ENCODE data around the gene CAMTA1. TPM values are rescaled to one million over a fixed set of nuclear protein-coding genes. Genes with fewer than 3 reads are reported as not detected.

Gene CAMTA1
- total and polyA plus RNA-seq, 4 donors = 18.0 to 93.5 (median 35.8) TPM

DNA sequence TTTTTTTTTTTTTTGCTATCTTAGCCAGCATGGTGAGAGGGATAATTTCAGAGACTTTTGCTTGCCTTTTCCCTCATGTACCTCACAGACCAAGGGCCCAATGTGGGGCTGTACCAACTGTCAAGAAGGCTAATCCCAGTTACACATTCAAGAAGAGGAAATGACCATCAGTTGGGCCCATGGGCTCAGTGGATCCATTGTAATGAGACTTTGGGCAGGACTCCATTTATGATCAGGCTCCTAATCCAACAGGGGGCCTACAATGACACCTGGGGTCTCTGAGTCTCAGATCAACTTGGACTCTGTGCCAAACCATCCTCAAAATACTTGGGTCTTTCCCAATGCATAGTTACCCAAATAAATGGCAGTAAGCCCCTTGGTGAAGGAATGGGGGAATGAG, 535.4 kb downstream of the CAMTA1 start:
- TF ChIP-seq FOXA1 (IDR thresholded peaks at IDR 0.05) (no peak), FOXA2 (IDR thresholded peaks at IDR 0.05) (no peak), EGR1 (IDR thresholded peaks at IDR 0.05; ENCODE audit: low read depth in 2 of 2) (no peak), JUND (IDR thresholded peaks at IDR 0.05) (no peak), HNF4G (IDR thresholded peaks at IDR 0.05) (no peak), ATF3 (IDR thresholded peaks at IDR 0.05) (no peak), RXRA (IDR thresholded peaks at IDR 0.05) (no peak), MAX (IDR thresholded peaks at IDR 0.05) (no peak), RAD21 (IDR thresholded peaks at IDR 0.05) (no peak), GABPA (IDR thresholded peaks at IDR 0.05 in 1 of 2, conservative IDR thresholded peaks at IDR 0.05 in 1 of 2) (no peak), SP1 (IDR thresholded peaks at IDR 0.05) (no peak), HNF4A (conservative IDR thresholded peaks at IDR 0.05) (no peak), TAF1 (conservative IDR thresholded peaks at IDR 0.05) (no peak)
- TF ChIP-seq, protein P1, sequence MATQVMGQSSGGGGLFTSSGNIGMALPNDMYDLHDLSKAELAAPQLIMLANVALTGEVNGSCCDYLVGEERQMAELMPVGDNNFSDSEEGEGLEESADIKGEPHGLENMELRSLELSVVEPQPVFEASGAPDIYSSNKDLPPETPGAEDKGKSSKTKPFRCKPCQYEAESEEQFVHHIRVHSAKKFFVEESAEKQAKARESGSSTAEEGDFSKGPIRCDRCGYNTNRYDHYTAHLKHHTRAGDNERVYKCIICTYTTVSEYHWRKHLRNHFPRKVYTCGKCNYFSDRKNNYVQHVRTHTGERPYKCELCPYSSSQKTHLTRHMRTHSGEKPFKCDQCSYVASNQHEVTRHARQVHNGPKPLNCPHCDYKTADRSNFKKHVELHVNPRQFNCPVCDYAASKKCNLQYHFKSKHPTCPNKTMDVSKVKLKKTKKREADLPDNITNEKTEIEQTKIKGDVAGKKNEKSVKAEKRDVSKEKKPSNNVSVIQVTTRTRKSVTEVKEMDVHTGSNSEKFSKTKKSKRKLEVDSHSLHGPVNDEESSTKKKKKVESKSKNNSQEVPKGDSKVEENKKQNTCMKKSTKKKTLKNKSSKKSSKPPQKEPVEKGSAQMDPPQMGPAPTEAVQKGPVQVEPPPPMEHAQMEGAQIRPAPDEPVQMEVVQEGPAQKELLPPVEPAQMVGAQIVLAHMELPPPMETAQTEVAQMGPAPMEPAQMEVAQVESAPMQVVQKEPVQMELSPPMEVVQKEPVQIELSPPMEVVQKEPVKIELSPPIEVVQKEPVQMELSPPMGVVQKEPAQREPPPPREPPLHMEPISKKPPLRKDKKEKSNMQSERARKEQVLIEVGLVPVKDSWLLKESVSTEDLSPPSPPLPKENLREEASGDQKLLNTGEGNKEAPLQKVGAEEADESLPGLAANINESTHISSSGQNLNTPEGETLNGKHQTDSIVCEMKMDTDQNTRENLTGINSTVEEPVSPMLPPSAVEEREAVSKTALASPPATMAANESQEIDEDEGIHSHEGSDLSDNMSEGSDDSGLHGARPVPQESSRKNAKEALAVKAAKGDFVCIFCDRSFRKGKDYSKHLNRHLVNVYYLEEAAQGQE (IDR thresholded peaks at IDR 0.05) = no peak
- TF ChIP-seq, protein P2, sequence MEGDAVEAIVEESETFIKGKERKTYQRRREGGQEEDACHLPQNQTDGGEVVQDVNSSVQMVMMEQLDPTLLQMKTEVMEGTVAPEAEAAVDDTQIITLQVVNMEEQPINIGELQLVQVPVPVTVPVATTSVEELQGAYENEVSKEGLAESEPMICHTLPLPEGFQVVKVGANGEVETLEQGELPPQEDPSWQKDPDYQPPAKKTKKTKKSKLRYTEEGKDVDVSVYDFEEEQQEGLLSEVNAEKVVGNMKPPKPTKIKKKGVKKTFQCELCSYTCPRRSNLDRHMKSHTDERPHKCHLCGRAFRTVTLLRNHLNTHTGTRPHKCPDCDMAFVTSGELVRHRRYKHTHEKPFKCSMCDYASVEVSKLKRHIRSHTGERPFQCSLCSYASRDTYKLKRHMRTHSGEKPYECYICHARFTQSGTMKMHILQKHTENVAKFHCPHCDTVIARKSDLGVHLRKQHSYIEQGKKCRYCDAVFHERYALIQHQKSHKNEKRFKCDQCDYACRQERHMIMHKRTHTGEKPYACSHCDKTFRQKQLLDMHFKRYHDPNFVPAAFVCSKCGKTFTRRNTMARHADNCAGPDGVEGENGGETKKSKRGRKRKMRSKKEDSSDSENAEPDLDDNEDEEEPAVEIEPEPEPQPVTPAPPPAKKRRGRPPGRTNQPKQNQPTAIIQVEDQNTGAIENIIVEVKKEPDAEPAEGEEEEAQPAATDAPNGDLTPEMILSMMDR (IDR thresholded peaks at IDR 0.05; ENCODE audit: low read depth, low read length, missing input control) = no peak
- no peaks in the 10 kb centered on the region for H3K27me3 ChIP-seq (ENCODE audit: control insufficient read depth in 4 of 4, insufficient read depth in 4 of 4, low read length in 3 of 4)
- no peaks in the 10 kb centered on the region for H3K9me3 ChIP-seq (ENCODE audit: control insufficient read depth in 4 of 4, low read length in 3 of 4)

DNA sequence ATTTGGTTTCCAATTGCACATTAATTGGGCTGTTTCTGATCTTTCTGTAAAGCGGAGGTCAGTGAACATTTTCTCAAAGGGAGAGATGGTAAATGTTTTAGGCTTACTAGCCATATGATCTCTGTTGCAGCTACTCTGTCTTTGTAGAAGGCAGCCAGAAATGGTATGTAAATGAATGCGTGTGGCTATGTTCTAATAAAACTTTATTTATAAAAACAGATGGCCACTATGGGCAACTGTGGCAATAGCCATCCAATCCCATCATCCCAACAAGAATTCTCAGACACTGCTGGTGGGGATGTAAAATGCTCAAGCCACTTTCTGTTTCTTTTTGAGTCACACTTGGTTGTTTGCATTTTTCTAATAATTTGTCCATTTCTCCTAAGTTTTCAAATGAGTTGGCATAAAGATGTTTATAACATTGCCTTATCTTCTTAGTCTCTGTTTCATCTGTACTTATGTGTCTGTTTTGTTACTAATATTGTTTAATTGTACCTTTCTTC, 537.1 kb downstream of the CAMTA1 start:
- no peak for DNase-seq (ENCODE audit: low spot score)
- Histone ChIP-seq H3K9ac (ENCODE audit: low read depth in 1 of 2, low read length in 2 of 2) (no peak overlapping the region), H3K27ac (ENCODE audit: low read depth in 1 of 2, low read length in 2 of 2) (no peak overlapping the region), H3K4me3 (ENCODE audit: low read depth in 1 of 3, low read length in 3 of 3) (no peak overlapping the region), H3K4me1 (ENCODE audit: control insufficient read depth in 4 of 4, insufficient read depth in 4 of 4, low read length in 3 of 4) (no peaks in the 10 kb centered on the region), H3K9me3 (ENCODE audit: control insufficient read depth in 4 of 4, low read length in 3 of 4) (no peaks in the 10 kb centered on the region), H3K36me3 (ENCODE audit: control insufficient read depth in 4 of 4, insufficient read depth in 3 of 4, low read depth in 1 of 4, low read length in 3 of 4) (no peaks in the 10 kb centered on the region), H3K27me3 (ENCODE audit: control insufficient read depth in 4 of 4, insufficient read depth in 4 of 4, low read length in 3 of 4) (no peaks in the 10 kb centered on the region)
- 98% methylated on average over 2 of the region's 2 CpGs for WGBS
- TF ChIP-seq FOXA2 (IDR thresholded peaks at IDR 0.05) = no peak
- no peak for TF ChIP-seq HNF4A (conservative IDR thresholded peaks at IDR 0.05)
- no peak for TF ChIP-seq JUND (IDR thresholded peaks at IDR 0.05)
- no peak for TF ChIP-seq TAF1 (conservative IDR thresholded peaks at IDR 0.05)
- TF ChIP-seq, protein P3, sequence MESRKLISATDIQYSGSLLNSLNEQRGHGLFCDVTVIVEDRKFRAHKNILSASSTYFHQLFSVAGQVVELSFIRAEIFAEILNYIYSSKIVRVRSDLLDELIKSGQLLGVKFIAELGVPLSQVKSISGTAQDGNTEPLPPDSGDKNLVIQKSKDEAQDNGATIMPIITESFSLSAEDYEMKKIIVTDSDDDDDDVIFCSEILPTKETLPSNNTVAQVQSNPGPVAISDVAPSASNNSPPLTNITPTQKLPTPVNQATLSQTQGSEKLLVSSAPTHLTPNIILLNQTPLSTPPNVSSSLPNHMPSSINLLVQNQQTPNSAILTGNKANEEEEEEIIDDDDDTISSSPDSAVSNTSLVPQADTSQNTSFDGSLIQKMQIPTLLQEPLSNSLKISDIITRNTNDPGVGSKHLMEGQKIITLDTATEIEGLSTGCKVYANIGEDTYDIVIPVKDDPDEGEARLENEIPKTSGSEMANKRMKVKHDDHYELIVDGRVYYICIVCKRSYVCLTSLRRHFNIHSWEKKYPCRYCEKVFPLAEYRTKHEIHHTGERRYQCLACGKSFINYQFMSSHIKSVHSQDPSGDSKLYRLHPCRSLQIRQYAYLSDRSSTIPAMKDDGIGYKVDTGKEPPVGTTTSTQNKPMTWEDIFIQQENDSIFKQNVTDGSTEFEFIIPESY (IDR thresholded peaks at IDR 0.05) = no peak
- no peak for TF ChIP-seq YY1 (IDR thresholded peaks at IDR 0.05)
- no peak for TF ChIP-seq ATF3 (IDR thresholded peaks at IDR 0.05)
- TF ChIP-seq, protein P2 (IDR thresholded peaks at IDR 0.05; ENCODE audit: low read depth, low read length, missing input control) = no peak
- no peak for TF ChIP-seq NR2F2 (IDR thresholded peaks at IDR 0.05)
- no peak for TF ChIP-seq GABPA (IDR thresholded peaks at IDR 0.05 in 1 of 2, conservative IDR thresholded peaks at IDR 0.05 in 1 of 2)
- TF ChIP-seq SP1 (IDR thresholded peaks at IDR 0.05) = no peak
- no peak for TF ChIP-seq EGR1 (IDR thresholded peaks at IDR 0.05; ENCODE audit: low read depth in 2 of 2)
- TF ChIP-seq MAX (IDR thresholded peaks at IDR 0.05) = no peak
- no peak for TF ChIP-seq HNF4G (IDR thresholded peaks at IDR 0.05)

More for the DNA sequence above, 535.4 kb downstream of the CAMTA1 start:
- no peak overlapping the region for H3K4me3 ChIP-seq (ENCODE audit: low read depth in 1 of 3, low read length in 3 of 3)
- DNase-seq (ENCODE audit: low spot score) = no peak
- no peak overlapping the region for H3K27ac ChIP-seq (ENCODE audit: low read depth in 1 of 2, low read length in 2 of 2)
- H3K36me3 ChIP-seq (ENCODE audit: control insufficient read depth in 4 of 4, insufficient read depth in 3 of 4, low read depth in 1 of 4, low read length in 3 of 4) = no peaks in the 10 kb centered on the region
- H3K4me1 ChIP-seq (ENCODE audit: control insufficient read depth in 4 of 4, insufficient read depth in 4 of 4, low read length in 3 of 4) = no peaks in the 10 kb centered on the region
- H3K9ac ChIP-seq (ENCODE audit: low read depth in 1 of 2, low read length in 2 of 2) = no peak overlapping the region

Measured in liver (tissue), 9 donors.